GM12891 (cell line): ENCODE measurements around the gene NOTCH4.
"Not testable (repeated sequence)": the region's sequence is repeated elsewhere in the genome, so short reads cannot be mapped to it uniquely, and the experiment has no call there.

Experiments
- PAX5 ChIP-seq: IDR thresholded peaks from 2 replicates; pipeline ENCODE4 v1.6.1; 2011; ENCODE audit warnings: low read length, moderate library complexity, mild to moderate bottlenecking; ENCODE audit not compliant: insufficient read depth, severe bottlenecking
- POLR2A ChIP-seq: IDR thresholded peaks from 2 replicates; pipeline ENCODE4 v1.6.1; 2011; ENCODE audit warnings: low read depth, low read length, control low read depth
- POLR2AphosphoS5 ChIP-seq: IDR thresholded peaks from 2 replicates; pipeline ENCODE4 v1.6.1; 2011; ENCODE audit warnings: low read depth, low read length, control low read depth
- POU2F2 ChIP-seq: IDR thresholded peaks from 2 replicates; pipeline ENCODE4 v1.6.1; 2011; ENCODE audit warnings: low read depth, mild to moderate bottlenecking, control low read depth, low read length, moderate library complexity
- SPI1 ChIP-seq: IDR thresholded peaks from 2 replicates; pipeline ENCODE4 v1.6.1; 2011; ENCODE audit warnings: low read depth, low read length, control low read depth

- not testable (repeated sequence) for TF ChIP-seq POLR2A, POU2F2, POLR2AphosphoS5, SPI1, PAX5
Observed at GRCh38 chr6:32193096-32193495, 30.8 kb downstream of the NOTCH4 start.
